Effector memory CD8-positive, alpha-beta T cell (primary cell): ENCODE results near the gene SPOUT1.

Source experiments
- ATAC-seq: fragments of 150-1000 bp; cut with Tn5 transposase; replicated peaks from 2 replicates; pipeline ENCODE4 v1.10.0; 2021; ENCODE audit warnings: mild to moderate bottlenecking, moderate library complexity
- DNase-seq, 3 experiments: peaks; one replicate each; pipeline ENCODE4 v3.0.0; 2021
- H3K27ac Mint-ChIP-seq, 2 donors: one replicate each; pipeline ENCODE4 v1.8.0; 2022; ENCODE audit warnings: mild to moderate bottlenecking in 2 of 2, mixed read lengths in 2 of 2, moderate library complexity in 2 of 2
- H3K27me3 Mint-ChIP-seq, 2 donors: one replicate each; pipeline ENCODE4 v1.8.0; 2022; ENCODE audit warnings: mixed read lengths in 2 of 2
- H3K36me3 Mint-ChIP-seq: one replicate; pipeline ENCODE4 v1.8.0; 2022; ENCODE audit warnings: mild to moderate bottlenecking, moderate library complexity, mixed read lengths; ENCODE audit not compliant: insufficient read depth
- H3K4me1 Mint-ChIP-seq, 2 donors: one replicate each; pipeline ENCODE4 v1.8.0; 2022; ENCODE audit warnings: low read depth in 2 of 2, mixed read lengths in 2 of 2
- H3K4me3 Mint-ChIP-seq, 2 donors: one replicate each; pipeline ENCODE4 v1.8.0; 2022; ENCODE audit warnings: mild to moderate bottlenecking in 2 of 2, mixed read lengths in 2 of 2, moderate library complexity in 2 of 2
- H3K9me3 Mint-ChIP-seq, 2 donors: one replicate each; pipeline ENCODE4 v1.8.0; 2022; ENCODE audit warnings: mixed read lengths in 2 of 2

Gene SPOUT1

DNA sequence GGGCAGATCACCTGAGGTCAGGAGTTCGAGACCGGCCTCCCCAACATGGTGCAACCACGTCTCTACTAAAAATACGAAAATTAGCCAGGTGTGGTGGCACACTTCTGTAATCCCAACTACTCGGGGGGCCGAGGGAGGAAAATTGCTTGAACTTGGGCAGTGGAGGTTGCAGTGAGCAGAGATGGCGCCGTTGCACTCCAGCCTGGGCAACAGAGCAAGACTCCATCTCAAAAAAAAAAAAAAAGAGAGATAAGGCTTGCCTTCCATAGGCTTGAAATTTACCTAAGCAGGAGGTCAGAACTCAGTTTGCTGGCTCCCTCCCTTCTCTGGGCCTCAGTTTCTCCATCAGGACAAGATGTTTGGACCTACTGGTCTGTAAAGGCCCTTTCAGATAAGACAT, 1.3 kb downstream of the SPOUT1 start:
- Mint-ChIP-seq H3K36me3 (peaks cover 26% of the 10 kb centered on the region), H3K9me3 (no peaks in the 10 kb centered on the region), H3K4me1 (peaks cover 9 to 19% of the 10 kb centered on the region in 2 donors), H3K4me3 (peak overlapping the region; percentile 96 to 97), H3K27ac (peak overlapping the region; percentile 96), H3K27me3 (no peaks in the 10 kb centered on the region)
- ATAC-seq (no peak), DNase-seq (no peak)

DNA sequence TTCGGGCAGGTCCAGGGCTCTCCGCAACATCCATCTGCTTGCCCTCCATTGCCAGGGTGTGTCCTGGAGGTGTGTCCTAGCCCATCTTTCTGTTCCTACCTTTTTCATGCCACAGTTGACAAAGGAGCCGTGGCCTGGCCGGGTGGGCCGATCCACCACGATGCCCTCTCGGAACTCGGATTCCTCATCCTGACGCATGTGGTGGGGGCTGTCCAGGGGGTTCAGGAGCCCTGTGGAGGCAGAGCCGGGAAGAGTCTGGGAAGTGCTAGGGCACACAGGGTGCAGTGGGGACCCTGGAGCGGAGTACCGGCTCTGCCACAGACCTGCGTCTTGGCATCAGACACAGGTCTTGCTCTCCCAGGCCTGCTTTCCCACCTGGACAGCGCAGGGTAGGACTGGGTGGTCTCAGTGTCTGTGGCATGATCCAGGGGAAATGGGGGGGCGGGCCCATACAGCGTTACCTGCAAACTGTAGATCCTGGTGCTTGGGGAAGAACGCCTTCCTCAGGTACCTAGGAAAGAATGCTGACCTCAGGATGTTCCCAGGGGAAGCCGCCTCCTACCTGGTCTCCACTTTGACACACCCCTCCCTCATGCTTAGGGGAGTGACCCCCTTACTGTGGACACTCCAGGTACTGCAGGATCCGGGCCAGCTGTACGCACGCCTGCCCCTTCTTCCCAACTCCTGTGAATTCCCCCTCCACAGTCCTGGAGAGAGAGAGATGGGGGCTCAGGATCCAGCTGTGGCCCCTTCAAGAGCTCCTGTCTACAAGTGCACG, 3.5 kb downstream of the SPOUT1 start:
- H3K4me3 Mint-ChIP-seq, result no peak overlapping the region
- no peak for DNase-seq
- H3K27me3 Mint-ChIP-seq, result no peaks in the 10 kb centered on the region
- H3K9me3 Mint-ChIP-seq, result no peaks in the 10 kb centered on the region
- H3K36me3 Mint-ChIP-seq, result peaks cover 32% of the 10 kb centered on the region
- H3K4me1 Mint-ChIP-seq, result peaks cover 13 to 24% of the 10 kb centered on the region in 2 donors
- ATAC-seq, result no peak
- no peak overlapping the region for H3K27ac Mint-ChIP-seq

DNA sequence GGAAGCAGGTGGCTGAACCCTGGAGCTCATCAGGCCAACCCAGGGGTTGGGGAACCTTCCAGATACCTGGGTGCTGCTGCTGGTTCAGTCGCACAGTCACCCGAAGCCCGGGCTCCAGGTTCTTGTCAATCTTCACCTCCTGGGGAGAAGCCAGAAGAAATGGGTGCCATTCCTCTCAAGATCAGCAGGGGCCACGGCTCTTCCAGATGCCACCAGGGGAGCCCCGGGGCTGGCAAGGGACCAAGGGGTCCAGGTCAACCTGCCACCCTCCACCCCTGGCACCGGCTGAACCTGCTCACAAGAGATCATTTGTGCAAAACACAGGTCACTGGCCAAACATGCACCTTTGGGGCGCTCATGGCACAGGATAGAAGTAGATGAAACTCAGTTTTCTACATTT, 4.7 kb downstream of the SPOUT1 start:
- no peak overlapping the region for H3K4me3 Mint-ChIP-seq

DNA sequence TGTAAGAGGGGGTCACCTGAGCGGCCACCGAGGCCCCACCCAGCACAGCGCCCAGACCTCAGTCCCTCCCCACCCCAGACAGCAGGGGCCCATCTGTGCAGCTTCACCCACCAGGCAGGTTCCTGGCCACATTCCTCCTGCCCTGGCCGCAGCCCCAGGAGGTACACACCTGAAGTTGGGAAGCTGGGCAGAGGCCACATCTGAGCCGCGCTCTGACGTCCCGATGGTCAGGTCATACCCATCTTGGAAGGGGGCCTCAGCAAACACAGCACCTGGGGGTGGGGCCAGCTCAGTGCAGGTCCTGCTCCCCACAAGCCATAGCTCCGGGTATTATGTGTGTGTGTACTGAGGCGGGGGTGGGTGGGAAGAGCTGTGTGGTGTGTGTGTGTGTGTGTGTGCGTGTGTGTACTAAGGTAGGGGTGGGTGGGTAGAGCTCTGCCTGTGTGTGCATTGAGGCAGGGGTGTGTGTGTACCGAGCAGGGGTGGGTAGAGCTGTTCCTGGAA, 5.6 kb downstream of the SPOUT1 start:
- H3K4me3 Mint-ChIP-seq, result no peak overlapping the region
- DNase-seq (no peak), ATAC-seq (no peak)
- peaks cover 16 to 30% of the 10 kb centered on the region in 2 donors for H3K4me1 Mint-ChIP-seq
- no peaks in the 10 kb centered on the region for H3K27me3 Mint-ChIP-seq
- no peaks in the 10 kb centered on the region for H3K9me3 Mint-ChIP-seq
- peaks cover 33% of the 10 kb centered on the region for H3K36me3 Mint-ChIP-seq
- peak overlapping the region in 1 of 2 donors; percentile 20 for H3K27ac Mint-ChIP-seq

More for the DNA sequence above, 4.7 kb downstream of the SPOUT1 start:
- peak overlapping the region in 1 of 2 donors; percentile 20 for H3K27ac Mint-ChIP-seq
- peaks cover 18 to 27% of the 10 kb centered on the region in 2 donors for H3K4me1 Mint-ChIP-seq
- no peaks in the 10 kb centered on the region for H3K27me3 Mint-ChIP-seq
- DNase-seq, result no peak
- H3K9me3 Mint-ChIP-seq, result no peaks in the 10 kb centered on the region
- H3K36me3 Mint-ChIP-seq, result peaks cover 38% of the 10 kb centered on the region
- ATAC-seq, result no peak

DNA sequence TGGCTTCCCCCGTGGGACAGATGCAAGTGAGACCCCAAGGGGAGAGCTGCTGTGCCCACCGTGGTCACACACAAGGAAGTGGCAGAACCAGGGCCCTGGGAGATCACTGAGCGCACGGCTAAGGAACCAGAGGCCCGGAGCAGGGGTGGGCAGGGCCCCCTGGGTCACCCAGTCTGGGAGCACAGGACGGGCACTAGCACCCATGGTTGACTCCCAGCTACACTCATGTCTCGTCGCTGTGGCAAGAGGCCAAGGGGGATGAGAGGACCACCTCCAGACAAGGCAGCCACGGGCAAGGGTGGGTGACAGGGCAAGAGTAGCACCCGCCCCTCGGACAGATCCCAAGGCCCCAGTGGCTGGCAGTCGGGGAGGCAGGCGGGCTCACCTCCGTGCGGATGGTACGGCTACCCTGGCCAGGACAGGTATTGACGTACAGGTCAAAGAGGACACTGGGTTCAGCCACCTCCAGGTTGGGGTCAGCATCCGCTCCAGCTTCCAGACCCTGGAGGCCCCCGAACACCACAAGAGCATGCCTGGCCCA, 6.2 kb downstream of the SPOUT1 start:
- Mint-ChIP-seq H3K4me3 (no peak overlapping the region), H3K9me3 (no peaks in the 10 kb centered on the region), H3K4me1 (peaks cover 11 to 25% of the 10 kb centered on the region in 2 donors), H3K36me3 (peaks cover 32% of the 10 kb centered on the region), H3K27ac (no peak overlapping the region), H3K27me3 (no peaks in the 10 kb centered on the region)
- DNase-seq (no peak), ATAC-seq (no peak)

DNA sequence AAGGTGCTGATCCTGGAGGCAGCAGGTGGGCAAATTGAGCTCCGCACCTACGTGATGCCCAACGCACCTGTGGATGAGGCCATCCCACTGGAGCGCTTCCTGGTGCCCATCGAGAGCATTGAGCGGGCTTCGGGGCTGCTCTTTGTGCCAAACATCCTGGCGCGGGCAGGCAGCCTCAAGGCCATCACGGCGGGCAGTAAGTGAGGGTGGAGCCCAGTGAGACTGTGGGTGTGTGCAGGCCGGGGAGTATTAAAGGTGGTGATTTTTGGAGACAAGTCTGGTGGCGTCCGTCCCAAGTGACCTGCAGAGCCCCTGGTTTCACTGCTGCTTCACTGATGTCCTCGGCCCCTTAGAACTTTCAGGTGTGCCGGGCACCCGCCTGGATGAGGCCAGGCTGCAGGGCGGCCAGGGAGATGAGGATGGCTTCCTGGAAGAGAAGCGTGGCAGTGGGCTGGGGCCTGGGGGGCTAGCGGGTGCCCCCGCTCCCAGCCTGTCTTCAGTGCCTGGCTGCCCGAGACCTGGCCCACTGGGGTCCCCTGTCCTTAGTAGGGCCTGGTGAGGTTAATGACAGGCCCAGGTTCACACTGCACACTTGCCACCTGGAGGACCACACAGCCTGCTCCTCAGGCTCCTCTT, 7.1 kb downstream of the SPOUT1 start:
- Mint-ChIP-seq H3K36me3 (peaks cover 34% of the 10 kb centered on the region), H3K27me3 (no peaks in the 10 kb centered on the region), H3K9me3 (no peaks in the 10 kb centered on the region), H3K27ac (no peak overlapping the region), H3K4me3 (no peak overlapping the region), H3K4me1 (peaks cover 9 to 27% of the 10 kb centered on the region in 2 donors)
- no peak for DNase-seq
- no peak for ATAC-seq

DNA sequence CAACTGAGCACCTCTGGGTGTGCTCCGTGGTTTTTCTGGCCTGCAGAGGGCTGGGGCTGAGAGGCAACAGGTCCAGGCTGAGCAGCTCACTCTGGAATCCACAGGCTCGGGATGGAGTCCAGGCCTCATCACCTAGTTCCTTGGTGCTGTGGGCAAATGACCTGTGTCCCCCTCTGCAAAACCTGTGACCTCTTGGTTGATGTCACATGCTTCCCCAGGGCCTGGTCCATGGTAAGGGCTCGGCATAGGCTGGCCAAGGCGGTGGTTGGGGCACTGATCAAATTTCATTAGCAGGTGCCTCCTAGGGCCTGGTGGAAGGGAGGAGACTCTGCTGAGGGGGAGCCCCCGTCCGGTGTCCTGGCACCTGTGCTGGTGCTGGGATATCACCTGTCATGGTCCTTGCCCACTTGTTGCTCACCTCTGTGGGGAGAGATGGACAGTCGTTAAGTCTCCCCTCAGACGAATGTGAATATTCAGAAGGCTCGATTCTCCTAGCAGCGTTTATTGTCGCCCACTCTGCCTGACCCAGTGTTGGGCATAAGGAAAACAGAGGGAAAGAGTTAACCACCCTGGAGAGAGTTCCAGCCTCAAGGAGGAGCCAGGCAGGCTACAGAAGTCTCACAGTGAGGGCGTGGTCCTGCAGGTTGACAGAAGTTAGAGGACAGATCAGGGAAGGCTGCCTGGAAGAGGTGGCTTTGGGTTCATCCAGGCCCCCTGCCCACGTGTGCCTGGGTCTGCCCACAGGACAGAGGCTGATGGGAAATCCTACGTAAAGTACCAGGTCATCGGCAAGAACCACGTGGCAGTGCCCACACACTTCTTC, 7.8 kb downstream of the SPOUT1 start:
- Mint-ChIP-seq H3K27me3 (no peaks in the 10 kb centered on the region), H3K9me3 (no peaks in the 10 kb centered on the region), H3K27ac (peak overlapping the region in 1 of 2 donors; percentile 53), H3K4me3 (peak overlapping the region in 1 of 2 donors; percentile 39), H3K36me3 (peaks cover 32% of the 10 kb centered on the region), H3K4me1 (peaks cover 9 to 22% of the 10 kb centered on the region in 2 donors)
- ATAC-seq (no peak), DNase-seq (no peak)

DNA sequence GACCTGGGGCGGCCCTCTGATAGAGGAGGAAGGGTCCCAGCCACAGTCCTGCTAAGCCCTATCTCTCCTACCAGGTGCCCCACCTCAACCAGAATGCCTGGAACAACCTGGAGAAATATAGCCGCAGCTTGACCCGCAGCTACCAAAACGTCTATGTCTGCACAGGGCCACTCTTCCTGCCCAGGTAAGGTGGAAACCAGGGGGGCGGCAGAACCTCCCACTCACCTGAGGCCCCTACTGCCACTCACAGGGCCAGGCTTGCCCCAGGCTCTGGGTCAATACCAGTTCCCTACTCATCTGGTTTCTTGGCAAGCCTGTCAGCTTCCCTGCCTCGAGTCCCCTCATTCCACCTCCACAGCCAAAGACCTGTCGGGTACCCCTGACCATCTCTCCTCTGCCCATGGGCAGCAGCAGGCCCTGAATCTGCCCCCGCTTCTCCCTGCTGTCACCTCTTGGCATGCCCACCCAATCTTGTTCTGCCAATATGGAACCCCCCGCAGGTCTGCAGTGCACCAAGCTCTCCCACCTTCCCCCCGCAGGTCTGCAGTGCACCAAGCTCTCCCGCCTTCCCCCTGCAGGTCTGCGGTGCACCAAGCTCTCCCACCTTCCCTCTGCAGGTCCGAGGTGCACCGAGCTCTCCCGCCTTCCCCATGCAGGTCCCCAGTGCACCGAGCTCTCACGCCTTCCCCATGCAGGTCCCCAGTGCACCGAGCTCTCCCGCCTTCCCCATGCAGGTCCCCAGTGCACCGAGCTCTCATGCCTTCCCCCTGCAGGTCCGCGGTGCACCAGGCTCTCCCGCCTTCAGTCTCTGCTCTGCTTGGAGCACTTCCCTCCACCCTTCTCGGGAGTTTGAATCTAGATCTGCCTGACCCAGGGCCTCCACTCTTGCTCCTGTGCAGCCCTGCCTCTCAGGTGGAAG, 8.7 kb downstream of the SPOUT1 start:
- no peak for DNase-seq
- H3K27ac Mint-ChIP-seq, result peak overlapping the region in 1 of 2 donors; percentile 53
- no peak for ATAC-seq
- no peaks in the 10 kb centered on the region for H3K9me3 Mint-ChIP-seq
- peaks cover 31% of the 10 kb centered on the region for H3K36me3 Mint-ChIP-seq
- H3K4me3 Mint-ChIP-seq, result peak overlapping the region in 1 of 2 donors; percentile 76
- H3K4me1 Mint-ChIP-seq, result peaks cover 9 to 22% of the 10 kb centered on the region in 2 donors
- H3K27me3 Mint-ChIP-seq, result no peaks in the 10 kb centered on the region

DNA sequence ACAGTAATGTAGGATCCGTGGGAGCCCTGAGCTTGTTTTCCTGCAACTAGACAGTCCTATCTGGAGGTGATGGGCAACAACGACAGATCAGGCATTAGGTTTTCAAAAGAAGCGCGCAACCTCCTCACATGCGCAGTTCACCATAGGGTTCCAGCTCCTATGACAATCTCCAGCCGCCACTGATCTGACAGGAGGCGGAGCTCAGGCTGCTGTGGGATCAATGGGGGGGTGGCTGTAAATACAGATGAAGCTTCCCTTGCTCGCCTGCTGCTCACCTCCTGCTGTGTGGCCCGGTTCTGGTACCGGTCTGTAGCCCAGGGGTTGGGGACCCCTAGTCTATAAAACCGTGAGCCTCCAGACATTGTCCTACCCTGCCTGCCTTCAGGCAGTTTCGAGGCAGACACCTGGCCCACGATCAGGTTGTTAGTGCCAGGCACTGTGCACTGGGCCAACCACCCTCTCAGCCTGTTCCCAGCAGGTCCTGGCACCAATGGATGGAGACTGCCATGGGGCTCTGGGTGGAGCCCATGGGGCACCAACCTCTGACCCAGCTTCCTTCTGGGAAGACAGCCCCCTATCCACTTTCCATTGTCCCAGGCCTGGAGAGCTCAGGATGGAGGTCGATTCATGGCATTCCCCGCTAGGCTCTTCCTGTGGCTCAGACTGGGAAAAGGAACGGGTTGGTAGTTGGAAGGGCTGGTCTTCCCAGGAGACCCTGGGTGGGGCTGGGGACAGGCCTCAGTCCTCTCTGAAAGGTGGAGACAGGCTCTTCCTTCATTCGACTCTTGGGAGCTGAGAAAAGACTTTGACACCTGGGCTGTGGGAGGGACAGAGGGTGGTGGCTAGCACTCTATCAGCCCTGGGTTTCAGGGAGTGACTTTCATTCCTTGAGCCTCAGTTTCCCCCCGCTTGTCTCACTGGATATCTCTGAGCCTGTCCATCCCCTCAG, 9.6 kb downstream of the SPOUT1 start:
- no peaks in the 10 kb centered on the region for H3K9me3 Mint-ChIP-seq
- H3K4me1 Mint-ChIP-seq, result peaks cover 9 to 22% of the 10 kb centered on the region in 2 donors
- DNase-seq (no peak), ATAC-seq (no peak)
- peaks cover 26% of the 10 kb centered on the region for H3K36me3 Mint-ChIP-seq
- H3K27ac Mint-ChIP-seq, result peak overlapping the region; percentile 13 to 53
- H3K27me3 Mint-ChIP-seq, result no peaks in the 10 kb centered on the region
- peak overlapping the region; percentile 73 to 76 for H3K4me3 Mint-ChIP-seq

DNA sequence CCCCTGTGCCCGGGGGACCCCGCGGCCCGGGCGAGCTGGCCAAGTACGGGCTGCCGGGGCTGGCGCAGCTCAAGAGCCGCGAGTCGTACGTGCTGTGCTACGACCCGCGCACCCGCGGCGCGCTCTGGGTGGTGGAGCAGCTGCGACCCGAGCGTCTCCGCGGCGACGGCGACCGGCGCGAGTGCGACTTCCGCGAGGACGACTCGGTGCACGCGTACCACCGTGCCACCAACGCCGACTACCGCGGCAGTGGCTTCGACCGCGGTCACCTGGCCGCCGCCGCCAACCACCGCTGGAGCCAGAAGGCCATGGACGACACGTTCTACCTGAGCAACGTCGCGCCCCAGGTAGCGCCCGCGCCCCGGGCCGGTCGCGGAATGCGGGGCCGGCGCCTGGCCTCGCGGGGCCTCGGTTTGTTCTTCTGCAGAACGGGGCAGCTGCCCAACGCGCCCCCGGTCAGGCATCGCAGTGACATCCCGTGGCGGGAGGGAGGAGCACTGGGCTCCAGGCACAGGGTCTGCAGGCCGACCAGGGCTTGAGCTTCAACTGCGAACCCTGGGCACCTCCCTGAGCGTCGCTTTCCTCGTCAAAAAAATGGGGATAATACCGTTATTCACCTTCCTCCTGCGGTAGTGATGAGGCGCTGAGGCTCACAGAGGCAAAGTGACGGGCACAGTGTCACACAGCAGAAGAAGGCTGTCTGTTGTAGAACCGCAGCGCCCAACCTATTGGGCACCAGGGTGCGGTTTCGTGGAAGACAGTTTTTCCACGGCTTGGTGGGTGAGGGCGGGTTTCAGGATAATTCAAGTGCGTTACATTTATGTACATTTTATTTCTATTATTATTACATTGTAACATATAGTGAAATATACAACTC, 10.5 kb downstream of the SPOUT1 start:
- H3K9me3 Mint-ChIP-seq, result no peaks in the 10 kb centered on the region
- H3K4me3 Mint-ChIP-seq, result peak overlapping the region; percentile 73 to 76
- H3K27ac Mint-ChIP-seq, result peak overlapping the region; percentile 13 to 82
- no peaks in the 10 kb centered on the region for H3K27me3 Mint-ChIP-seq
- DNase-seq (peak; percentile 19 to 31 (median 27)), ATAC-seq (peak; percentile 47)
- peaks cover 20% of the 10 kb centered on the region for H3K36me3 Mint-ChIP-seq
- H3K4me1 Mint-ChIP-seq, result peaks cover 9 to 22% of the 10 kb centered on the region in 2 donors
